NCI-H2081 (cell line): Measurements from ENCODE around the gene PLK2.

ENCODE experiments used
- DNase-seq, 2 experiments: peaks; one replicate each; lab custom pipeline; 2025; lab: John Stamatoyannopoulos, UW

Gene PLK2

DNA sequence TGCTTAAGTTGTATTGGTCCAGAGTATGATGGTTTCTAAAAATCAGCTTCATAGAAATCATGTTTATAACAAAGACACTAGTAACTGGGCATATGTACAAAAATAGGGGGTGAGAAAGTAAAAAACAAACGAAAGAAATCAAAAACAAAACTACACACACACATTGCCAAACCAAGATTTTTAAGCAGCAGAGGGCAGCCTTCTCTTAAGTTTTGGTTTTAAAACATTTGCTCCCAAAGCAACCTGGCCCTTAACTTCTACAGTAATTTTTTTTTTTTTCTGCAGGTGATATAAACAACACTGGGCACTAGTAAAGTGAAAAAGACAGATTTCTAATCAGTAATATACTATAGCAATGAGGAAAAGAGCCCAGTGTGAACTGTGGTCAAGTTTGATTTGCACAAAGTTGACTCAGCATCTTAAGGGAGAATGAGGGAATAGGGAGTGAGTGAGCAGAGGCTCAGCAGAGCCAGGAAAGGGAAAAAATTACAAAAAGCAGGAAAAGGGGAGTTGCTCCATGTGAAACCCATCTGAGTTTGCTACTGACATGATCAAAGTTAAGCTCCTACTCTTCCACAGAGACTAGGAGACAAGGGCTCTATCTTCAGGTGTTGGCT is 18.0 kb upstream of the PLK2 start:
- no peak for DNase-seq

DNA sequence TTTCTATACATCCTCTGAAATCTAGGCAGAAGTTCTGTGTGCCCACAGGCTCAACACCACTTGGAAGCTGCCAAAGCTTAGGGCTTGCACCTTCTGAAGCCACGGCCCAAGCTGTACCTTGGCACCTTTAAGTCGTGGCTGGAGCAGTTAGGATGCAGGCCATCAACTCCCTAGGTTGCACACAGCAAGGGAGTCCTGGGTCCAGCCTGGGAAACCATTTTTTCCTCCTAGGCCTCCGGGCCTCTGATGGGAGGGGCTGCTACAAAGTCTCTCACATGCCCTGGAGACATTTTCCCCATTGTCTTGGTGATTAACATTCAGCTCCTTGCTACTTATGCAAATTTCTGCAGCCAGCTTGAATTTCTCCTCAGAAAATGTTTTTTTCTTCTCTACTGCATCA is 15.5 kb upstream of the PLK2 start:
- DNase-seq: no peak

GRCh38 chr5:58469896-58470295 is 10.0 kb upstream of the PLK2 start:
- DNase-seq: no peak

DNA sequence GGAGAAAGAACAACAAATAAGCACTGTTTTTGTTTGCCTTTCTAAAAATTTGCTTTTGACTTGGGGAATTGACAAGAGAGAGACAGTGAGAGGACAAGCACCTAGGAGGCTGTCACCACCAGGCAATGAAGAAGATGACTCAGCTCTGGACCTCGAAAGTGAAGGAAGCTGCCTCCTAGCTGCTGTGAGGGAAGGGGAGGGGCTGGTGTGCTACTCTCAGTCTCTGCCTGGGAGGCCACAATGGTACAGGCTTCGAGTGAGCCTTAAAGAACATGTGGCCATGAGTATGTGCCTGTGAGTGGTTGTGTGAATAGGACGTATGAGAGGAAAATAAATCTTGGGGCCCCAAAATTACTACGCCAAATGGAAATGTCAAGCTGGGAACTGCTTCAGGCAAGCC is 7.1 kb upstream of the PLK2 start:
- DNase-seq: no peak

GRCh38 chr5:58462623-58463230 is 2.8 kb upstream of the PLK2 start:
- DNase-seq: peak; percentile 21 to 43

- no peak for DNase-seq
These were observed 2.3 kb upstream of the PLK2 start for GRCh38 chr5:58462154-58462553.

DNA sequence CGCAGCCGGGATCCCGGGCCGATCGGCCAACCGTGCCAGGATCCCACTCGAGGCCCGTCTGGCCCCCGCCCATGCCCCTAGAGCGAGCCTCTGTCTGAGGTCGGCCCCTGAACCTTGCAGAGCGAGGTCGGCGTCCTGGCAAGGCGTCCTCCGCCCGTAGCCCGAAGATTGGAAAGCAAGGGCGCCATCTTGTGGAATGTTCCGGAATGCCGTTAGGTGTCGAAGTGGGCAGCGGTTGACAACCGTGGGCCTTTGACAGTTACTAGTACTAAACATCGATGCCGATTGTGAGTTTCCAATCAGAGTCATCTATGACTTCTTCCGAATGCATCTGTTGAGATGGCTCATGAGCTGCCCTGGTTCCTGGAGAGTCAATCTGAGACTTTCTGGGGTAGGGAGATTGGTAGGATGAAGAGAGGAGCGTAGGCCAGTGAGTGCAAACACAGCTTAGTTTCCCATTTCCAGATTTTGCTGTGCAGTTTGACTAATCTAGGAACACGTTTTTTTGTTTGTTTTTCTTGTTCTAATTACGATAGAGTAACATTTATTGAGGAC is 923 bp upstream of the PLK2 start:
- DNase-seq: peak; percentile 73 to 75

DNA sequence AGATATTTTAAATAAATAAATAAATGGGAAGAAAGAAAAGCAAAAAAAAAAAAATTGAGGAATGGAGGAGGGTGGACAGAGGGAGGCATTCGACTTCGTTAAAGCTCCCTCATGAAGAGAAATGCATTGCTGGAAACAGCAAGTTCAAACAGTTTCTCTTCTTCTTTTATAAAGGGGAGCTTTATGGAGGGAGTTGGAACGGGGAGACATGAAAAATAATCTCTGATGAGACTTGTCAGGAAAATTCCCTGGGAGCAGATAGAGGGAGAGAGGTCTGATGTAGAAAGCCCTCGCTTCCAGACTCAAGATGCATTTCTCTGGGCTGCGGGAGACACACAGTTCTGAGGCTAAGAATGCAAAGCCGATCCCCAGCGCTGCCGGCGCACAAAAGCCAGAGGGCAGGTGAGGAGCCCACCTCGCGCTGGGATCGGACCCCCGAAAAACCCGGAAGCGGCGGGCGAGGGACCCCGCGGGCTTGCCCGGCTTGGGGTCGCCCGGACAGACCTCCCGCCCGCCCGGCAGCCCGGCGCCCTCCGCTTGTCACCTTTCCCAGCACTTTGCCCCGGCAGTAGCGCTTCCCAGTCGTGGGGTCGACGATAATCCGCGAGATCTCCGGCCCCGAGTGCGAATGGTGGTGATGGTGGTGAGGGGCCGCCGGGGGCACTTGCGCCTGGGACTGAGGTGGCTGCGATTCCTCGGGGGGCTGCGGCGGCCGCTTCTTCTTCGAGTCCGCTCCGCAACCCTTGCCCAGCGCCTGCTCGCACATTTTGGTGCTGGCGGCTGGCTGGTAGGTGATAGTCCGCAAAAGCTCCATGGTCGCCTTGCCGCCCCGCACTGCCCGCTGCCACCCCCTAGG is 512 bp downstream of the PLK2 start:
- no peak for DNase-seq

GRCh38 chr5:58458743-58459145 is 1.1 kb downstream of the PLK2 start:
- DNase-seq: no peak

DNA sequence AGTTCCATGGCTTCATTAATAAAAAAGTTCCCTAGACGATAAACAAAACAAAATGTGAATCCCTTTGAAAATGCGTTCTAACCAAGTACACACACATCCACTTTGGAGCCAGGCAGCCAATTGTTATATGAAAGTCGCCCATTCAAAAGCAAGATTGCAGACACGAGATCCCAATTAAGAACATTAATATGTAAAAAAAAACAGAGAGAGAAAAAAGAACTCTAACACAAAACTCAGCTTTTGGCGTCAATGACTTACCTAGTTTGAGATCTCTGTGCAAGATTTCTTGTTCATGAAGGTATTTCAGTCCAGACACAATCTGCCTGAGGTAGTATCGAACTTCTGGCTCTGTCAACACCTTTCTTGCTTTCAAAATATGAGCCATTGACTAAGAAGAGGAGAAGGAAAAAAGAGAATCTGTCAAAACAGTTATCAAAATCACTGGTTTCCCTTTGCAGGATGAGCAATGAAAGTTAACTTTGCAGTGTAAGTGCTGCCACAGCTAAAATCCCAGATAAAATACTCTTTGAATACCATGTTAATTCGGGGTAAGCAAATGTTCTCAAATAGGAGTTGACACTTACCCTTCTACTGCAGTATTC is 1.6 kb downstream of the PLK2 start:
- no peak for DNase-seq

DNA sequence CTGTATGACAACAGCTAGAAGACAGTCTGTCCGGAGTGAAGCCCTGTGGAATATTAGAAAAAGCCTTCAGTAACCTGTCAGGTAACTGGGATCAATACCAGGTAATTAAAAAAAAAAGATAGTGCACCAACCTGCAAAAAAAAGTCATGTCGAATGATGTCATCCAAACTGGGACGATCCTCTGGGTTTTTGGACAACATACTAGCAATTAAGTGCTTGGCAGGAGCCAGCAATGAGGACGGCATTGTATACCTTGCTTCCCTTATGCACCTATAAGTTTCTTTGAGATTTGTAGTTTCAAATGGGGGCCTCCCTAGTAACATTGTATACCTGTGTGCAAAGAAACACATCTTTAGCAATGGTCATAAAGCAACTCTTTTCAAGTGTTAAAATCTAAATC is 2.8 kb downstream of the PLK2 start:
- no peak for DNase-seq

- DNase-seq: no peak
These were observed 3.4 kb downstream of the PLK2 start for GRCh38 chr5:58456486-58456885.

- DNase-seq: no peak
These were observed 3.9 kb downstream of the PLK2 start for GRCh38 chr5:58456026-58456425.

DNA sequence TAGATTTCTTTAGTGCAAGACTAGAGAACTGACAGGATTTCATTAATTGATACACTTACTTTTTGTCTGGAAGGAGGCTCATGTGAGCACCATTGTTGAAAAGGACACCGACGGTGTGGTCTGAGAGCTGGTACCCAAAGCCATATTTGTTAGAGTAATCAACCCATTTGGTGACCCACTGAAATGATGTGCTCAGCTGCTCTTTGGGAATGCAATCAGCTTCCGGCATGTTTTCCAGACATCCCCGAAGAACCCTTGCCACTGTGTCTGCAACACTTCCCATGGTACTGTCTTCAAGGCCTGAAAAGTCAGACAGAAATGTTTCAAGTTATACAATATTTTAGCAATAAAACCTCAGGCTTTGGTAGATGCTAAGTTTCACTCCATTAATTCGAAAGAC is 4.4 kb downstream of the PLK2 start:
- DNase-seq: no peak

DNA sequence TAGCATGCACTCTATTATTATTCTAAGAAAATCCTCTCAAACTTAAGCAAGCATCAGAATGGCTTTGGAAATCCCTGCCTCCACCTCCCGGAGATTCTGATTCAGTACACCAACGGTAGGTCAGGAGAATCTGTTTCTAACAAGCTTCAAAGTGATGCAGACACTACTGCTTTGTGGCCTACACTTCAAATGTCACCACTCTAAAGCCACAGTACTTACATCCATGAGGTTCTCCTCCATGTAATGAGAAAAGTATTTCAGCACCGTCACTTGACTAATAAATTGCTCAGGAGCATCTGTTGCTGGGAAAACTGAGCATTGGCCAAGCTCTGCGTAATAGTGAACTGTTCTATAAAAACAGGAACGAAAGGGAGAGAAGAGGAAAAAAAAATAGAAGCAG is 4.8 kb downstream of the PLK2 start:
- no peak for DNase-seq

GRCh38 chr5:58454025-58454424 is 5.9 kb downstream of the PLK2 start:
- DNase-seq: no peak

DNA sequence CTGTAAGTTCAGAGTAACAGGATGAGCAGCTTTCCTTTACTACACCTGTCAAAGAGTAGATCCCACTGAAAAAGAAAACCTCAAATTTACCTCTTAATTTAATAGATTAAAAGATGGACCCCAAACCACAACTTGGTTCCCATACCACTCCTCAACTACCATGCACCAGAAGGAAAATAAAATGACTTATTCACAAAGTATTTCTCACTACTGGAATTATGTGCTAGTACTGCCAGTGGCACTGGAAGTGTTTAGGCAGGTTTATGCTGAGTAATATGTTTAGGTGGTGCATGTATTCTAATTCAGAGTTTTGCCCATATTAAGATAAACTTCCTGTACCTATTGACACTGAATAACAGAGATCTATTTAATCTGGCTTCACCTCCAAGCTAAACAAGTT is 6.6 kb downstream of the PLK2 start:
- DNase-seq: no peak

DNA sequence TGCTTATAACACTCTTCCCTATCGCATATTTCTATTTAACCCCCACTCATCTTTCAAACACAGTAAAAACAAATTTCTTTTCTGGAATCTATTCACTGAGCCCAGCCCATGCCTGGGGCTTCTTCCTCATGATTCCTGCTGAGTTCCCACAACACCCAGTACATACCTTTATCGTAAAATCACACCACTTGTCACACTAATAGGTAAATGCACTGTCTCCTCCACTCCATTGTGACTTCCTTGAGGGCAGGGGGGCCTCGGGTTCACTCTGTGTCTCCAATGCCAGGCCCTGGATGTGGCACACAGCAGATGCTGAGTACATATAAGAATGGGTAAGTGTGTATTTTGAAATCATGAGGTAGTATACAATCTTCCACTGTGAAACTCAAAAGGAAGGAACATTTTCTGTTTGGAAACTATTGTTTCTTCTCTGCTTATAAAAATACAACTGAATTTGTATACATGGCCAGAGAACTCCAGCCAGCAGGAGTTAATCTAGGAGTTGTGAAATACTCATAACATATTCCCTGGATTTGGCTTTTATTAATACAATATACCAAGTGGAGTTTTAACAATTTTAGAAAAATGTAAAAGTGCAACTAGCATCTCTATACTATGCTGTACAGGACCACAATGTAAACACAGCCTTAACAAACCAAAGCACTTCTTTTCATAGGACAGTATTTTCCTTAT is 7.2 kb downstream of the PLK2 start:
- DNase-seq: no peak

- DNase-seq: no peak
These were observed 7.9 kb downstream of the PLK2 start for GRCh38 chr5:58451732-58452565.

DNA sequence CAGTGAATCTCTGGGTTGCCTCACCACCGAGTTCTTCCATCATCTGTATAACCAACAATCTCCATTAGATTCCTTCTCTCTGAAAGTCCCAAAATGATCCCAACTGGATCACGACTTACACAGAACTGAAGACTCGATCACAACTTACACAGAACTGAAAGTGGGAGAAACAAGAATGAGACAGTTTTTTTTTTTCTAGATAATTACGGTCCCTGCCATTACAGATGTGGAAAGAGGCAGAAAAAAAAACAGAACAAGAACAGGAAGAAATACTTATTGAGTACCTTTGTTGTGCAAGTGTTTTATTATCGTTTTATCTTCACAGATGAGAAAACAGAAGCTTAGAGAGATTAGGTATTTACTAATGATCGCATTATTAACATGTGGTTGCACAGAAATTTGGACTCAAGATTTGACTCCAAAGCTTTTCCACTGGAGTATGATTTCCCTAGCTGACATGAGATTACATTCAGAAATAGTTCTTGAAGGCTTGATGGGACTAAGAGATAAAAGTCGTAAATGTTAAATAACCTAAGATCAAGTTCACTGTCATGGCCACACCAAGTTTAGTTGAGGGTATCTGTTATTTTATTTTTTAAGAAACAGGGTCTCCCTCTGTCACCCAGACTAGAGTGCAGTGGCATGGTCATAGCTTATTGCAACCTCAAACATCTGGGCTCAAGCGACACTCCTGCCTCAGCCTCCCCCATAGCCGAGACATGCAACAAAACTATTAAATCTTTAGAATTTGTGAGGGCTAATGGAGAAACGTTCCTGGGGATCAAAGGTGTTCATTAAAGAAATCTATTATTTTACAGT is 8.9 kb downstream of the PLK2 start:
- no peak for DNase-seq
